ENCODE results near the gene SYCE3. TPM values are rescaled to one million over a fixed set of nuclear protein-coding genes. Genes with fewer than 3 reads are reported as not detected.

SYCE3 gene
- polyA plus RNA-seq, 1 experiment, result not detected

DNA sequence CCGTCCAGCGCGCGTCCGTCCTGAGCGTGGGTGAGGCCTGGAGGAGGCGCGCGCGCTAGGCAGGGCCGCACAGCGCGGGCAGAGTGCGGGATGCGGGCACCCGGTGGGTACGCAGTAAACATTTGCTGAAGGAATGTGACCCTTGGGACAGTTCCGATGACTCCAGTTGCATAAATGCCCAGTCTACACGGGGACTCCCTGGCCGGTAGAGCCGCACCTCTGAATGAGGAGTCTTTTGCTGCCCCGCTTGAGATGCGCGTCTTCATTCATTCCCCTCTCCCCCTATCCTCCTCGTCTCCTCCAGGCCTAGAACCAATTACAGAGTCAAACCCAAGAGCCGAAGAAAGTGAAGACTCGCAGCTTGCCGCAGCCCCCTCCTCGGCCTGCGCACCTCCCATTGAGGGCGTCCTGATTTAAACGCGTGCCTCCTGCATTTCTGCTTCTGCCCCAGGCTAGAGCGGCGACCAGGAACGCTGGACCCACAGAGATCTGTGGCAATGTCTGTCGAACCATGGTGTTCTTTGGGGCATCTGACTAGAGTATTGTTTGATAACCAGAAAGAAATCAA, 20.7 kb upstream of the SYCE3 start:
- Histone ChIP-seq H3K36me3 (ENCODE audit: control insufficient read depth, insufficient read depth, low read length) (peaks cover 8% of the 10 kb centered on the region), H3K27me3 (ENCODE audit: control insufficient read depth, insufficient read depth, low read length) (no peaks in the 10 kb centered on the region), H3K4me3 (ENCODE audit: low read depth, low read length) (peak overlapping the region; percentile 61)
- ChIA-PET POLR2A (no interaction called here), CTCF (interaction anchor here (1.4 kb wide), 1 partner anchor 11 kb away, joined by 4 read pairs; no protein-coding TSS in a partner anchor)
- no peak for DNase-seq (ENCODE audit: low read depth)
- TF ChIP-seq, protein P1, sequence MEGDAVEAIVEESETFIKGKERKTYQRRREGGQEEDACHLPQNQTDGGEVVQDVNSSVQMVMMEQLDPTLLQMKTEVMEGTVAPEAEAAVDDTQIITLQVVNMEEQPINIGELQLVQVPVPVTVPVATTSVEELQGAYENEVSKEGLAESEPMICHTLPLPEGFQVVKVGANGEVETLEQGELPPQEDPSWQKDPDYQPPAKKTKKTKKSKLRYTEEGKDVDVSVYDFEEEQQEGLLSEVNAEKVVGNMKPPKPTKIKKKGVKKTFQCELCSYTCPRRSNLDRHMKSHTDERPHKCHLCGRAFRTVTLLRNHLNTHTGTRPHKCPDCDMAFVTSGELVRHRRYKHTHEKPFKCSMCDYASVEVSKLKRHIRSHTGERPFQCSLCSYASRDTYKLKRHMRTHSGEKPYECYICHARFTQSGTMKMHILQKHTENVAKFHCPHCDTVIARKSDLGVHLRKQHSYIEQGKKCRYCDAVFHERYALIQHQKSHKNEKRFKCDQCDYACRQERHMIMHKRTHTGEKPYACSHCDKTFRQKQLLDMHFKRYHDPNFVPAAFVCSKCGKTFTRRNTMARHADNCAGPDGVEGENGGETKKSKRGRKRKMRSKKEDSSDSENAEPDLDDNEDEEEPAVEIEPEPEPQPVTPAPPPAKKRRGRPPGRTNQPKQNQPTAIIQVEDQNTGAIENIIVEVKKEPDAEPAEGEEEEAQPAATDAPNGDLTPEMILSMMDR (IDR thresholded peaks at IDR 0.05; ENCODE audit: insufficient read depth, low read depth, low read length), result no peak

DNA sequence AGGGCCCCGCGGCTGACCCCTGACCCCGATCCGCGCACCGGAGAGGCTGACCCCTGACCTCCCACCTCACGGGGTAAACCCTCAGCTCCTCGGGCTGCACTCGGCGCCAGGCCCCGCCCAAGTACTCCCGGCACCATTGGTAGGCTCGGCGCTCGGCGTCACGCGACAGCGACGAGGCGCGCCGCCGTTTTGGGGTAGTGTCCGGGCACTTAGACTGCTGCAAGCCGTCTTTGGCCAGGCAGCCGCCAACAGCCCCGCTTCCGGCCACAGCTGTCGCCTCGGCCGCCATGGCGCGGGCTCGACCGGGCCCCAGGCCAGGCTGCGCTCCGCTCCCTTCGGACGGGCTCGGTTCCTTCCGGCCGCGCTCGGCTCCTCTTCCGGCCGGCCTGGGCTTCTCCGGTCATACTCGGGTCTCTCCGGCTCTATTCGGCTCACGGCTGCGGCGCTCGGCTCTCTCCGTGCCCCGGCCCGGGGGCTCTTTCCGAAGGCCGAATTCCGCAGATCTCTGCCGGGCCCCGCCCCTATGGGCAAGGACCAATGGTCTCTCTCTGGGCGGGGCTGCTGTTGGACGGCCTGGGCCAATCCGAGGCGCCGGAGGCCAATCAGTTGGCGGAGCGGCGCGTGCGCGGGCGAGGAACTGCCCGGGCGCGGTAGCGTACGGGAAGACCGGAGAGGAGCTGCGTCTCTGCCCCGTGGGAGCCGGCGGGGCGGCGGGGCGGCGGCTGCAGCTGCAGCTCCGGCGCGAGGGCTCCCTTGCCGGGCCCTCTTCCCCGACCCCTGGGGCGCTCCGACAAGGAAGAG, 20.0 kb upstream of the SYCE3 start, which contains the start of gene CHKB:
Gene CHKB, minus strand, starts transcription at position 357 of the 801 bp plus-strand sequence. Its CDS starts 68 bp downstream, at position 289.
- CTCF ChIA-PET, result interaction anchor here (1.2 to 2.2 kb wide), 3 partner anchors 11 to 57 kb away, joined by 3 to 9 read pairs (median 4); partner anchors contain the start of gene SCO2
- peak; percentile 80 for DNase-seq (ENCODE audit: low read depth)
- Histone ChIP-seq H3K27me3 (ENCODE audit: control insufficient read depth, insufficient read depth, low read length) (no peaks in the 10 kb centered on the region), H3K36me3 (ENCODE audit: control insufficient read depth, insufficient read depth, low read length) (peaks cover 8% of the 10 kb centered on the region), H3K4me3 (ENCODE audit: low read depth, low read length) (peak within 1 kb of the TSS; percentile 83)
- TF ChIP-seq, protein P1 (IDR thresholded peaks at IDR 0.05; ENCODE audit: insufficient read depth, low read depth, low read length), result no peak
- POLR2A ChIA-PET, result no interaction called here

DNA sequence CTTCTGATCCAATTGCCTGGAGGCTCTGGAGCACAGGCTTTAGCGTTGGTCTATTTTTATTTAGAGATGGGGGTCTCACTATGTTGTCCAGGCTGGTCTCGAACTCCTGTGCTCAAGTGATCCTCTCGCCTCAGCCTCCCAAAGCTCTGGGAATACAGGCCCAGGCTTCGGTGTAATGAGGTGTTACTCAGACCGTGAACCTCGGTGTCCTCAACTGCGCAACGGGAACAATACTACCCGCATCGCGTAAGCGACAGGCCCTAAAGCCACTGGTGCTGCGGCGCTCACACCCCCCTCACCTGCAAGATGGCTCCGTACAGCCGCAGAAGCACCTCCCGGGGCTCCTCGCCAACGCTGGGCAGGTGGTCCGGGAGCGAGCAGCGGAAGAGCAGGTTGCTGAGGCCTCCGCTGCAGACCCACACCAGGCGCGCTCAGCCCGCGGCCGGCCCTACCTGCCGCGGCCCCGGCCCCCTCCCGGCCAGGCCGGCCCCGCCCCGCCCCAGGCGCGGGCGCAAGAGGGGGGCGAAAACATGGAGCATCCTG, 19.3 kb upstream of the SYCE3 start:
- Histone ChIP-seq H3K27me3 (ENCODE audit: control insufficient read depth, insufficient read depth, low read length) (no peaks in the 10 kb centered on the region), H3K36me3 (ENCODE audit: control insufficient read depth, insufficient read depth, low read length) (peaks cover 8% of the 10 kb centered on the region), H3K4me3 (ENCODE audit: low read depth, low read length) (peak overlapping the region; percentile 83)
- TF ChIP-seq, protein P1 (IDR thresholded peaks at IDR 0.05; ENCODE audit: insufficient read depth, low read depth, low read length), result no peak
- POLR2A ChIA-PET, result no interaction called here
- no peak for DNase-seq (ENCODE audit: low read depth)
- CTCF ChIA-PET, result interaction anchor here (1.1 to 2.2 kb wide), 4 partner anchors 10 to 56 kb away, joined by 3 to 9 read pairs (median 4); partner anchors contain the start of genes SCO2 and SYCE3

- Histone ChIP-seq H3K4me3 (ENCODE audit: low read depth, low read length) (peak overlapping the region; percentile 83), H3K36me3 (ENCODE audit: control insufficient read depth, insufficient read depth, low read length) (peaks cover 8% of the 10 kb centered on the region), H3K27me3 (ENCODE audit: control insufficient read depth, insufficient read depth, low read length) (no peaks in the 10 kb centered on the region)
- ChIA-PET CTCF (interaction anchor here (0.7 to 2.2 kb wide), 5 partner anchors 12 to 128 kb away, joined by 3 to 9 read pairs (median 3); partner anchors contain the start of genes SCO2 and SYCE3), POLR2A (no interaction called here)
- TF ChIP-seq, protein P1 (IDR thresholded peaks at IDR 0.05; ENCODE audit: insufficient read depth, low read depth, low read length), result no peak
- no peak for DNase-seq (ENCODE audit: low read depth)
These were observed 18.6 kb upstream of the SYCE3 start for GRCh38 chr22:50581031-50581949.

All from BJ (cell line).